Endometrial microvascular endothelial cells (primary cell): ENCODE data around the gene CELSR1. TPM values are rescaled to one million over a fixed set of nuclear protein-coding genes. Genes with fewer than 3 reads are reported as not detected.
"Not testable (repeated sequence)": the region's sequence is repeated elsewhere in the genome, so short reads cannot be mapped to it uniquely, and the experiment has no call there.

Source experiments
- in situ Hi-C: cut with HindIII; loops from 2 replicates; pipeline ENCODE4 v1.10.0; 2017; ENCODE audit warnings: low sequenced_read_pairs, low pct_unique_long_range_greater_than_20kb; ENCODE audit errors: inconsistent ontology term
- total RNA-seq: library from RNA; depleted of rRNA; stranded (reverse); fragments of >200 nt; gene quantifications from one replicate; pipeline ENCODE4 v1.2.3, GENCODE V29; 2015; ENCODE audit errors: inconsistent ontology term

CELSR1 gene
- total RNA-seq, 1 donor from 2014 or later = 0.19 TPM

DNA sequence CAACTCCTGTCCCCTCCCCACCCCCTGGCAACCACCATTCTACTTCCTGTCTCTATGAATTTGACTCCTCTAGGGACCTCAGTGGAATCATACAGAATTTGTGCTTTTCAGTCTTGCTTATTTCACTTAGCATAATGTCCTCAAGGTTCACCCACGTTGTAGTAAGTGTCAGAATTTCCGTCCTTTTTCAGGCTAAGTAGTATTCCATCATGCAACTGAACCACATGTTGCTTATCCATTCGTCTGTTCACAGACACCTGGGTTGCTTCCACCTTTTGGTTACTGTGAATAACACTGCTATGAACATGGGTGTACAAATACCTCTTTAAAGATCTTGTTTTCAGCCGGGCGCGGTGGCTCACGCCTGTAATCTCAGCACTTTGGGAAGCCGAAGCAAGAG, 16.5 kb downstream of the CELSR1 start:
- in situ Hi-C loops = no loop called here

GRCh38 chr22:46519377-46519776, 18.0 kb downstream of the CELSR1 start:
- in situ Hi-C loops = no loop called here

DNA sequence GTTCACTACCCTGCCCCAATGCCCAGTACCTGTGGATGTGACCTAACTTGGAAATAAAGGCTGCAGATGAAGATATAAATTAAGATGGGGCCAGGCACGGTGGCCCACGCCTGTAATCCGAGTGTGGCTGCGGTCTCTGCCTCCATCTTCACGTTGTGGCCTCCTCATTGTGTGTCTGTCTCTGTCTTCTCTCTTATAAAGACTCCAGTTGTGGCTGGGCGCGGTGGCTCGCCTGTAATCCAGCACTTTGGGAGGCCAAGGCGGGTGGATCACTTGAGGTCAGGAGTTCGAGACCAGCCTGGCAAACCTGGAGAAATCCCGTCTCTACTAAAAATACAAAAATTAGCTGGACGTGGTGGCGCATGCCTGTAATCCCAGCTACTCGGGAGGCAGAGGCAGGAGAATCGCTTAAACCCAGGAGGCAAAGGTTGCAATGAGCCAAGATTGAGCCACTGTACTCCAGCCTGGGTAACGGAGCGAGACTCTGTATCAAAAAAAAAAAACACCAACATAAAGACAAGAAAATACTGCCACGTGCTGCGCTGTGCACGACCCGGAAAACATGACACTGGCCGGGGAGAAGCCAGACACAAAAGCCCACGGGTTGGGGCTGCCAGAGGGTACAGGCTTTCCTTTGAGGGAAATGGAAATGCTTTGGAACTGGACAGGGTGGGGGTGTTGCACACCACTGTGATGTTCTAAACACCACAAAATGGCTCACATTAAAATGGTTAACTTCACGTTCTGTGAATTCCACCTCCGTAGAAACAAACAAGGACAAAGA, 18.7 kb downstream of the CELSR1 start:
- in situ Hi-C loops = no loop called here

DNA sequence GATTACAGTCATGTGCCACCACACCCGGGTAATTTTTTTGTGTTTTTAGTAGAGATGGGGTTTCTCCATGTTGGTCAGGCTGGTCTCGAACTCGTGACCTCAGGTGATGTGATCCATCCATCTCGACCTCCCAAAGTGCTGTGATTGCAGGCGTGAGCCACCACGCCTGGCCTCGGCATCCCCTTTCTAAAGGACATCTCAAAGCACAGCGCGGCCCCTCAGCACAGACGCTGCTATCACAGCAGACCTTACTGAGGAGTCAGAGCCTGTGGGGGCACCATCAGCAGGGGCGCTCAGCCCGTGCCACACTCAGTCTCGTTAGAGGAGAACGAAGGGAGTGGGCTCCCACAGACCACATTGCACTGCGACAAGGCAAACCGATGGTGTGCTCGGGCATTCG, 19.4 kb downstream of the CELSR1 start:
- in situ Hi-C loops = no loop called here

DNA sequence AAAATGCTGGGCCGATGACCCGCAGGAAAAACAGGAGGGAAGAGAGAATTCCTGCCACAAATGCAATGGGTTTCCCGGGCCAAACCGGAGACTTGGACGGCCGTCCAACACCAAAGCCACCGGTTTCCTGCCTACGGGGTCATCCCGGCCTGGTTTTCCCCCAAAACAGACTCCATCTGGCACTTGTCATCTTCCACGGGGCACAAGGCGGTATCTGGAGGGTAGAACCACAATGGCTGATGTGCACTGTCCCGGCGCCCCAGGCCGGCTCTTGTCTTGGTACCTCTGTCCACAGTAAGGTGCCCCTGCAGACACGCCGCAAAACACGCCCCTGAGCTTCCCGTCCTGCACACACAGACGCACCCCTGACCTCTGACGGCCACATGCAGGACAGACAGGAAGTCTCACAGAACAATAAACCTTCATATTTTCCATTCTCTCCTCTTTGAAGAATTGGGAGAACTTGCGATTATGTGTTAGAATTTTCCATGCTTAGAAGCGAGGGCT, 20.1 kb downstream of the CELSR1 start:
- in situ Hi-C loops = no loop called here

GRCh38 chr22:46516638-46517037, 20.8 kb downstream of the CELSR1 start:
- in situ Hi-C loops = no loop called here

DNA sequence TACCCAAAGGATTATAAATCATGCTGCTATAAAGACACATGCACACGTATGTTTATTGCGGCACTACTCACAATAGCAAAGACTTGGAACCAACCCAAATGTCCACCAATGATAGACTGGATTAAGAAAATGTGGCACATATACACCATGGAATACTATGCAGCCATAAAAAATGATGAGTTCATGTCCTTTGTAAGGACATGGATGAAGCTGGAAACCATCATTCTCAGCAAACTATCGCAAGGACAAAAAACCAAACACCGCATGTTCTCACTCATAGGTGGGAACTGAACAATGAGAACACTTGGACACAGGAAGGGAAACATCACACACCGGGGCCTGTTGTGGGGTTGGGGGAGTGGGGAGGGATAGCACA, 21.3 kb downstream of the CELSR1 start:
- in situ Hi-C loops = not testable (repeated sequence)

- in situ Hi-C loops = no loop called here
Observed at GRCh38 chr22:46515208-46516111, 22.0 kb downstream of the CELSR1 start.

DNA sequence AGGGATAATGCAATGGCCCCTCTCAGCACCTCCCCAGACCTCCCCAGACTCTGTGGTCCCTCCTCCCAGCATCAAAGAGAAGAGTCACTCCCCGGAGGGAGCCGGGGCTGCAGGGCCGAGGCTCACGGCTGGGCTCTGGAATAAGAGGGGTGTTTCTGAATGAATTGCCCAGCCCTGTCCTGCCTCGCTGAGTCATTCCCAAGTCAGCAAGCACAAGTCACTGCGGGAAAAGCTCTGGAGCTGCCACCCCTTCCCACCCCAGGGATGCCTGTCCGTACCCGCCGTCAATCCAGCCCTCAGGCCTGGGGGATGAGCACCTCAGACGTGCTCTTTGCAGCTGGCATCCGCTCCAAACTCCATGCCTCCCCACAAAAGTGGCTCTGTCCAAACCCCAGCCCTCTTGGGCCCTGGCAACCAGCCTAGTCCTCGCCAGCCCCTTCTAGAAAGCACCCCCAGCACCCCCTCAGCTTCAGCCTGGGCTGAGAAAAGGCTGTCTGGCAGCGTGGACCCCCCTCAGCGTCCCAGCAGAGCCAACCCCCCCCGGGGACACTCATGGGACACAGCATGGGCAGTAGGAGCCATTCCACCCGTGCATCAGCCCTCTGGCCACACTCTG, 22.7 kb downstream of the CELSR1 start:
- in situ Hi-C loops = no loop called here

GRCh38 chr22:46513908-46514550, 23.4 kb downstream of the CELSR1 start:
- in situ Hi-C loops = no loop called here

GRCh38 chr22:46512683-46513082, 24.7 kb downstream of the CELSR1 start:
- in situ Hi-C loops = no loop called here

- in situ Hi-C loops = no loop called here
Observed at GRCh38 chr22:46512039-46512370, 25.4 kb downstream of the CELSR1 start.

DNA sequence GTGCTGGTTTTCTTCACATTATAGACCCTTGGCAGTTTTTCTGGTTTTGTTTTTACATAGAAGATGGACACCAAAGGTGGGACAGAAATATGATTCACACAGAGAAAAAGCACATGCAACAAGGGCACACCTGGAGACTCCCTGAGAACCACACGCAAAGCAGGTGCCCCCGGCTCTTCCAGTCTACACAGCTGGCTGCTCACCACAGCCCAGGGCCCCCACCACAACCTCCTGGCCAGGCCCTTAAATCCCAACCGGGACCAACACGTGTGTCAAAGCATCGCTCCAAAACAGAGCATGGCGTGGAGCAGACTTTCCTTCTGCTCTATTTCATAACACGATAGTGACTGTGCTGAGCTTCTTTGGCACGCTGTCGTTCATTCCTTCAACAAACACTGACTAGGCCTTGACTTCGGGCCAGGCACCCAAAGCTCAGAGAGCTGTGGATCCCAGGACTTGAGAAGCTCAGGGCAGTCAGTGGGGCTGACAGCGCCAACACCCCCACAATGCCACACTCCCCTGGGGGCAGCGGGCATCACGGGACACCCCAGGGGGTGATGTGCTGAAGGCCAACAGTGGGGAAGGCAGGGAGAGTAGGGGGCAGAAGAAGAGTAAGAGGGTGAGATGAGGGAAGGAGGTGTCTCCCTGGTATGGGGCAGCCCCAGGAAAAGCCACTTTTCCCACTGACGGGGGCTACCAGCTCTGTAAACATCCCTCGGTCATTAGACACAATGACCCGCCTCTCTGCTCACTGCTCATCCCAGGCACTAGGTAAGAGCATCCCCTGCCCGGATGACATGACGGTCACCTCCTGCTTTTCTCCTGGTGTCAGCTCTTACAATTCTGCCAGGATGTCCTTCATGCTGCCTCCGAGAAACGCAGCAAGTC, 26.0 kb downstream of the CELSR1 start:
- in situ Hi-C loops = no loop called here

GRCh38 chr22:46509416-46510089, 27.9 kb downstream of the CELSR1 start:
- in situ Hi-C loops = no loop called here

GRCh38 chr22:46508491-46508999, 28.9 kb downstream of the CELSR1 start:
- in situ Hi-C loops = no loop called here

DNA sequence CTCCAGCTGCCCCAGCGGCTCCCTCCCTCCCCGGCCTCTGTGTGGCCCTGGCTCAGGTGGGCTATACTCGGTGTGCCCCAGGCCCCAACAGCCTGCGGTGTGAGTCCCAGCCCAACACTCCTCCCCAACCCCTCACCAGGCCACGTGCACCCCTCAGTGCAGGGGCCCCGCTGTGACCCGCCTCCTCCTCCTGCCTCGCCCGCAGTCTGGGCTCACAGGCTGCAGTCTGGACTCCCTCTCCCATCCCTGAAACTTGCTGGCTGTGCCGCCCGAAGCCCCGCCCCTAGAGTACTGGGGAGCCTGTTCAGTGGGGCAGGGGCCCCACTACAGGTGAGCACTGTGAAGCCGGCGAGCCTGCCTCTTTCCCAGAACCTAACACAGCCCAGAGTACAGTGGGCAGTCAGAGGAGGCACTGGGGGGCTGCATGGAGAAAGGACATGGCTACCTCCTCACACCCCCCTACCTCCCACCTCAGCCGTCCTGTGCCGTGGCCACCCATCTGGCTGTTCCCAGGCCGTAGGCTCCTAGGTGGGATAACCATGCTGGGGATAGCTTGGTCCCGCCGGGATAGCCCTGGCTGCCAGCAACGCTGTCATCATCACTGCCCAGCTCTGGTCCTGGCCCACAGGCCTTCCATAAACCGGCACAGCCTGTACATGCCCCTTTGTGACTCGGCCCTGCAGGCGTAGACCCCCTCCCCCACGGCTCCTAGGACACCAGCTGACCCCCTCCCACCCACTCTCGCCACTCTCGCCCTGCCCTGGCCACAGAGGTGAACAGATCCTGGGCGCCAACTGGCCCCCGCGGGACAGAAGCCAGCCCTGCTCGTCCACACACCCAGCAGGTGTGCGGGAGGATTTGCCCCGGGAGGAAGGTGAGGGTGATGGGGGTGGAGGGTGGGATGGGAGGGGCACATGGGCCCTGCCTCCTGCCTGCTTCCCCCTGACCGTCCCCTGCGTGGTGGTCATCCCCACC, 29.7 kb downstream of the CELSR1 start:
- in situ Hi-C loops = no loop called here
